ENCODE data around the gene FXN. TPM values are rescaled to one million over a fixed set of nuclear protein-coding genes. Genes with fewer than 3 reads are reported as not detected.

FXN gene
- total and polyA plus RNA-seq, 4 experiments from 2014 or later: 14.6 to 65.6 (median 33.2) TPM

DNA sequence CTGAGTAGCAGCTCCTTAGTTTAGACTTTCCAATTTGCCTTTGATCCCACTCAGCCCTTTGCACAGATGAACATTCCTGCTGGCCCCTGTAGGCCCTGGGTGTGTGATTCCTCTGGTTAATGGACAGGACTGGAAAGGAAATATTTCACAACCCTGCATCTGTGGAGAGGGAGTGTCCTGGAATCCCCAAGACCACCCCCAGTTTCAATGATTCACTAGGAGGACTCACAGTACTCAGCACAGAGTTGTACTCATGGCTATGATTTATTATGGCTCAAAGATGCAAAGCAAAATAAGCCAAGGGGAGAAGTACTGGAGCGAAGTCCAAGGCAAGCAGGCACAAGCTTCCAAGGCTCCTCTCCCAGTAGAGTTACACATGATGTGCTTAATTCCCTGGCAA is 96.1 kb downstream of the FXN start:
- Histone ChIP-seq H3K27ac (ENCODE audit: low read depth, low read length) (no peak overlapping the region), H3K4me1 (ENCODE audit: insufficient read depth, low read length) (no peaks in the 10 kb centered on the region), H3K36me3 (ENCODE audit: insufficient read depth, low read length) (no peaks in the 10 kb centered on the region), H3K9me3 (ENCODE audit: control insufficient read depth in 1 of 2, low read length in 2 of 2) (no peaks in the 10 kb centered on the region), H3K27me3 (ENCODE audit: insufficient read depth, low read length) (no peaks in the 10 kb centered on the region), H3K4me3 (ENCODE audit: low read length in 2 of 2) (no peak overlapping the region)
- H3K36me3 Mint-ChIP-seq: no peaks in the 10 kb centered on the region
- no peaks in the 10 kb centered on the region for H3K4me1 Mint-ChIP-seq
- no peak for DNase-seq
- no peak overlapping the region for H3K4me3 Mint-ChIP-seq
- peaks cover 0 to 3% (median 0%) of the 10 kb centered on the region in 8 donors for H3K9me3 Mint-ChIP-seq
- CTCF ChIA-PET (ENCODE audit: partially characterized antibody): interaction anchor here (2.1 kb wide), 1 partner anchor 10 kb away, joined by 8 read pairs; no protein-coding TSS in a partner anchor
- POLR2A ChIA-PET (ENCODE audit: partially characterized antibody): no interaction called here
- intact Hi-C loops (cut with micrococcal nuclease): no loop called here
- no peaks in the 10 kb centered on the region for H3K27me3 Mint-ChIP-seq
- no peak overlapping the region for H3K27ac Mint-ChIP-seq

DNA sequence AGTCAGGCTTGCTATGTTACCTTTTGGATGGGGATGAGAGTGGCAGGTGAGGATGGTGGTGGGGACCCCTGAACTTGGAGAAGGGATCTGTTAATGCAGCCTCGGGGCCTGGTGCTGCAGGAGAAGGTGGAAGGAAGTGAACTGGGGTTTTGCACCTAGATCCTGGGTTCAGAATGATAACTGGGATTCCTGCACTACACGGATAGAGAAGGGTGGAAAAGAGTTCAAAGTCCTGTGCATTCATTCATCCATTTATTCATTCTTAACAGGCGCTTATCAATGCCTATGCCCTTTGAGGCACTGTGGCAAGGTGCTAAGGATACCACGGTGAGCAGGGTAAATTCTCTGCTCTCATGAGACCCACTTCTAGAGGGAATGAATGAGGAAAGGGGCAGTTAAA is 96.8 kb downstream of the FXN start:
- H3K36me3 ChIP-seq (ENCODE audit: insufficient read depth, low read length): no peaks in the 10 kb centered on the region
- Mint-ChIP-seq H3K36me3 (no peaks in the 10 kb centered on the region), H3K27ac (no peak overlapping the region), H3K4me1 (no peaks in the 10 kb centered on the region), H3K27me3 (no peaks in the 10 kb centered on the region), H3K9me3 (peaks cover 0 to 3% (median 0%) of the 10 kb centered on the region in 8 donors), H3K4me3 (no peak overlapping the region)
- no peak for DNase-seq
- CTCF ChIA-PET (ENCODE audit: partially characterized antibody): no interaction called here
- POLR2A ChIA-PET (ENCODE audit: partially characterized antibody): no interaction called here
- H3K27me3 ChIP-seq (ENCODE audit: insufficient read depth, low read length): no peaks in the 10 kb centered on the region
- H3K4me1 ChIP-seq (ENCODE audit: insufficient read depth, low read length): no peaks in the 10 kb centered on the region
- H3K4me3 ChIP-seq (ENCODE audit: low read length in 2 of 2): no peak overlapping the region
- no peak overlapping the region for H3K27ac ChIP-seq (ENCODE audit: low read depth, low read length)
- no peaks in the 10 kb centered on the region for H3K9me3 ChIP-seq (ENCODE audit: control insufficient read depth in 1 of 2, low read length in 2 of 2)
- intact Hi-C loops (cut with micrococcal nuclease): no loop called here

DNA sequence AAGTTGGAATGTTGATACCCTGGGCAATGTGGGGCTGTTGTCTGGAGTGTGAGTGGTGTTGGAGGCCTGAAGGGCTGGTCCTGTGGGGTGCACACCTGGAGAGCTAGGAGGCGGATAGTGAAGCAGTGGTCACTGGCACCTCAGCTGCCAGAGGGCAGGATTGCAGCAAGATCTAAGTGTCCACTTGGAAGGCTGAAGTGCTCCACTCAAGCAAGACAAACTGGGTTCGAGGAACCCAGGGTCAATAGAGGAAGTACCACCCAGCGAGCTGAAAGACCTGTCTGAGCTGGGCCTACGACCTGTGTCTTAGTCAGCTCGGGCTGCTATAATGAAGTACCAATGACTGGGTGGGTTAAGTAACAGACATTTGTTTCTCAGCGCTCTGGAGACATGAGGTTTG is 98.9 kb downstream of the FXN start:
- H3K4me3 ChIP-seq (ENCODE audit: low read length in 2 of 2): no peak overlapping the region
- intact Hi-C loops (cut with micrococcal nuclease): no loop called here

DNA sequence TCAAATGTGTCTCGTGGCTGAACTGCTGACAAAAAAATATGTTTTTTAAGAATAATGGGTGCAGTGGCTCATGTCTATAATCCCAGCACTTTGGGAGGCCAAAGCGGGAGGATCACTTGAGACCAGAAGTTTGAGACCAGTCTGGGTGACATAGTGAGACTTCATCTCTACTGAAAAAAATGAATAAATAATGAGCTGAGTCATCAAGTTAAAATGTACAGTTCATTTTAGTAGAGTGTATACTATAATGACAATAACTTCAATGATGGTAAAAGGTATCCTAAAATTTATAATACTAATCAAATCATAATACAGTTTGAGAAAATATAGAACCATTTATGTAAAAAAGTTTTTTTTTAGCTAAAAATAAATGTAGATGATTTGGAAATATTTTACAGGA is 100.6 kb downstream of the FXN start:
- POLR2A ChIA-PET (ENCODE audit: partially characterized antibody): interaction anchor here (0.8 kb wide), 1 partner anchor 14 kb away, joined by 3 read pairs; no protein-coding TSS in a partner anchor
- CTCF ChIA-PET (ENCODE audit: partially characterized antibody): interaction anchor here (0.9 kb wide), 1 partner anchor 22 kb away, joined by 3 read pairs; no protein-coding TSS in a partner anchor
- Mint-ChIP-seq H3K9me3 (peaks cover 0 to 2% (median 0%) of the 10 kb centered on the region in 8 donors), H3K4me3 (no peak overlapping the region), H3K4me1 (no peaks in the 10 kb centered on the region), H3K36me3 (peaks cover 0 to 13% of the 10 kb centered on the region in 2 donors), H3K27ac (no peak overlapping the region), H3K27me3 (no peaks in the 10 kb centered on the region)
- Histone ChIP-seq H3K27me3 (ENCODE audit: insufficient read depth, low read length) (no peaks in the 10 kb centered on the region), H3K27ac (ENCODE audit: low read depth, low read length) (no peak overlapping the region), H3K36me3 (ENCODE audit: insufficient read depth, low read length) (no peaks in the 10 kb centered on the region), H3K4me1 (ENCODE audit: insufficient read depth, low read length) (no peaks in the 10 kb centered on the region), H3K4me3 (ENCODE audit: low read length in 2 of 2) (no peak overlapping the region), H3K9me3 (ENCODE audit: control insufficient read depth in 1 of 2, low read length in 2 of 2) (no peaks in the 10 kb centered on the region)
- intact Hi-C loops (cut with micrococcal nuclease): no loop called here
- no peak for DNase-seq

More for the DNA sequence above, 98.9 kb downstream of the FXN start:
- H3K4me1 ChIP-seq (ENCODE audit: insufficient read depth, low read length): no peaks in the 10 kb centered on the region
- DNase-seq: no peak
- ChIA-PET CTCF (ENCODE audit: partially characterized antibody) (no interaction called here), POLR2A (ENCODE audit: partially characterized antibody) (interaction anchor here (1.3 kb wide), 1 partner anchor 61 kb away, joined by 3 read pairs; no protein-coding TSS in a partner anchor)
- H3K27me3 ChIP-seq (ENCODE audit: insufficient read depth, low read length): no peaks in the 10 kb centered on the region
- peaks cover 0 to 13% of the 10 kb centered on the region in 2 donors for H3K36me3 Mint-ChIP-seq
- H3K4me1 Mint-ChIP-seq: no peaks in the 10 kb centered on the region
- H3K9me3 Mint-ChIP-seq: peaks cover 0 to 3% (median 0%) of the 10 kb centered on the region in 8 donors
- no peak overlapping the region for H3K27ac Mint-ChIP-seq
- no peaks in the 10 kb centered on the region for H3K27me3 Mint-ChIP-seq
- H3K27ac ChIP-seq (ENCODE audit: low read depth, low read length): no peak overlapping the region
- H3K36me3 ChIP-seq (ENCODE audit: insufficient read depth, low read length): no peaks in the 10 kb centered on the region
- no peak overlapping the region for H3K4me3 Mint-ChIP-seq
- H3K9me3 ChIP-seq (ENCODE audit: control insufficient read depth in 1 of 2, low read length in 2 of 2): no peaks in the 10 kb centered on the region

DNA sequence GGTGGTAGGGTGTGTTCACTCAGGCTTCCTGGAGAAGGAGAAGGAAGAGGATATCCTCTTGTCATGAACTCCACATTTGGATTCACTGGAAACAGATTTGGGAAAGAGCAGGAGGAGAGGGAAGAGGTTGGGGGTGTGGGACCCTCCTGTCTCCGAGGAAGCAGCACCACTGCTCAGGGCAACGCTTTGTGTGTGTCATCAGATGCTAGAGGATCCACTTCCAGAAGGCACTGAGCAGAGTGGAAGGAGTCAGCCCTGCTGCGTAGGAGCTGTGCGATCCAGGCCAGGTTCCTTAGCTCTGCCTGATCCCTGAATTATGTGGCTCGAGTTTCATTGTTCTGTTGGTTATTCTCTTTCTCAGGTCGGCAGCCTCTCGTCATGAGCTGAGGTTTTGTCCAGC is 101.2 kb downstream of the FXN start:
- POLR2A ChIA-PET (ENCODE audit: partially characterized antibody): no interaction called here
- peaks cover 0 to 13% of the 10 kb centered on the region in 2 donors for H3K36me3 Mint-ChIP-seq
- peaks cover 0 to 2% (median 0%) of the 10 kb centered on the region in 8 donors for H3K9me3 Mint-ChIP-seq
- H3K27ac ChIP-seq (ENCODE audit: low read depth, low read length): no peak overlapping the region
- H3K9me3 ChIP-seq (ENCODE audit: control insufficient read depth in 1 of 2, low read length in 2 of 2): no peaks in the 10 kb centered on the region
- no peaks in the 10 kb centered on the region for H3K27me3 ChIP-seq (ENCODE audit: insufficient read depth, low read length)
- intact Hi-C loops (cut with micrococcal nuclease): no loop called here
- CTCF ChIA-PET (ENCODE audit: partially characterized antibody): interaction anchor here (0.7 to 0.9 kb wide), 2 partner anchors 21 to 1119 kb away, joined by 3 read pairs; no protein-coding TSS in a partner anchor
- no peaks in the 10 kb centered on the region for H3K27me3 Mint-ChIP-seq
- no peak overlapping the region for H3K4me3 ChIP-seq (ENCODE audit: low read length in 2 of 2)
- no peak overlapping the region for H3K4me3 Mint-ChIP-seq
- DNase-seq: no peak
- no peaks in the 10 kb centered on the region for H3K4me1 Mint-ChIP-seq
- no peak overlapping the region for H3K27ac Mint-ChIP-seq
- H3K4me1 ChIP-seq (ENCODE audit: insufficient read depth, low read length): no peaks in the 10 kb centered on the region
- no peaks in the 10 kb centered on the region for H3K36me3 ChIP-seq (ENCODE audit: insufficient read depth, low read length)

DNA sequence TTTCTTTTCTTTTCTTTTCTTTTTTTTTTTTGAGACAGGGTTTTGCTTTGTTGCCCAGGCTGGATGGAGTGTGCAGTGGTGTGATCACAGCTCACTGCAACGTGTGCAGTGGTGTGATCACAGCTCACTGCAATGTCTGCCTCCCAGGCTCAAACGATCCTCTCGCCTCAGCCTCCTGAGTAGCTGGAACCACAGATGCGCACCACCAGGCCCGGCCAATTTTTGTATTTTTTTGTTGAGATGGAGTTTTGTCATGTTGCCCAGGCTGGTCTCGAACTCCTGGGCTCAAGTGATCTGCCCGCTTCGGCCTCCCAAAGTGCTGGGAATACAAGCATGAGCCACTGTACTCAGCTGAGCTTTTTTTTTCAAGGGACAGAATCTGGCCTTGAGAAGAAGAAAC is 101.8 kb downstream of the FXN start:
- H3K36me3 ChIP-seq (ENCODE audit: insufficient read depth, low read length): no peaks in the 10 kb centered on the region
- no peak overlapping the region for H3K27ac ChIP-seq (ENCODE audit: low read depth, low read length)
- H3K27me3 ChIP-seq (ENCODE audit: insufficient read depth, low read length): no peaks in the 10 kb centered on the region
- peak overlapping the region in 1 of 7 donors; percentile 31 for H3K27ac Mint-ChIP-seq
- POLR2A ChIA-PET (ENCODE audit: partially characterized antibody): no interaction called here
- no peak overlapping the region for H3K4me3 ChIP-seq (ENCODE audit: low read length in 2 of 2)
- H3K4me1 ChIP-seq (ENCODE audit: insufficient read depth, low read length): no peaks in the 10 kb centered on the region
- H3K9me3 ChIP-seq (ENCODE audit: control insufficient read depth in 1 of 2, low read length in 2 of 2): no peaks in the 10 kb centered on the region
- peaks cover 0 to 13% of the 10 kb centered on the region in 2 donors for H3K36me3 Mint-ChIP-seq
- H3K27me3 Mint-ChIP-seq: no peaks in the 10 kb centered on the region
- H3K9me3 Mint-ChIP-seq: peaks cover 0 to 2% (median 0%) of the 10 kb centered on the region in 8 donors
- no peaks in the 10 kb centered on the region for H3K4me1 Mint-ChIP-seq
- no peak for DNase-seq
- CTCF ChIA-PET (ENCODE audit: partially characterized antibody): interaction anchor here (0.7 kb wide), 1 partner anchor 1118 kb away, joined by 3 read pairs; no protein-coding TSS in a partner anchor
- no peak overlapping the region for H3K4me3 Mint-ChIP-seq
- intact Hi-C loops (cut with micrococcal nuclease): no loop called here

DNA sequence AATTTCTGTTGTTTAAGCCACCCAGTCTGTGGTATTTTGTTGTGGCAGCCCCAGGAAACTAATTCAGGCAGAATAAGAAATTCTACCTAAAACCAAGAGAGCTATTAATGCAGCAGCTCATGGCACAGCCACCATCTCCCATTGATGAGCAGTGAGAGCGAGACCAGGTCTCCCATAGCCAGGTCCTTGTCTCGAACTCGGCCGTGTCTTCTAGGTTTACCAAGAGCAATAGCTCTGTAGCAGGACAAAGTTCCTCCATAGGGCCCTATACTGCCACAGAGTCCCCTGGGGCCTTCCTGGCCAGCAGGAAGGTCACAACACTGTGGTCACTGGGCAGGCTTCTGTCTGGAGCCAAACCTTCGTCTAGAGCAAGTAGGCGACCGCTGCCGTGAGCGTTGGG is 104.0 kb downstream of the FXN start:
- intact Hi-C loops (cut with micrococcal nuclease): no loop called here
- Mint-ChIP-seq H3K27me3 (no peaks in the 10 kb centered on the region), H3K27ac (no peak overlapping the region), H3K36me3 (peaks cover 0 to 13% of the 10 kb centered on the region in 2 donors), H3K4me1 (no peaks in the 10 kb centered on the region), H3K9me3 (no peaks in the 10 kb centered on the region), H3K4me3 (no peak overlapping the region)
- Histone ChIP-seq H3K27ac (ENCODE audit: low read depth, low read length) (no peak overlapping the region), H3K4me3 (ENCODE audit: low read length in 2 of 2) (no peak overlapping the region), H3K36me3 (ENCODE audit: insufficient read depth, low read length) (no peaks in the 10 kb centered on the region), H3K9me3 (ENCODE audit: control insufficient read depth in 1 of 2, low read length in 2 of 2) (no peaks in the 10 kb centered on the region), H3K4me1 (ENCODE audit: insufficient read depth, low read length) (no peaks in the 10 kb centered on the region), H3K27me3 (ENCODE audit: insufficient read depth, low read length) (no peaks in the 10 kb centered on the region)
- CTCF ChIA-PET (ENCODE audit: partially characterized antibody): interaction anchor here (1.4 kb wide), 1 partner anchor 18 kb away, joined by 4 read pairs; no protein-coding TSS in a partner anchor
- no peak for DNase-seq
- POLR2A ChIA-PET (ENCODE audit: partially characterized antibody): no interaction called here

Measured in CD4-positive, alpha-beta memory T cell (primary cell).